ENCODE results near the gene ZSWIM1.
"Not testable (repeated sequence)": the region's sequence is repeated elsewhere in the genome, so short reads cannot be mapped to it uniquely, and the experiment has no call there.

Gene ZSWIM1

DNA sequence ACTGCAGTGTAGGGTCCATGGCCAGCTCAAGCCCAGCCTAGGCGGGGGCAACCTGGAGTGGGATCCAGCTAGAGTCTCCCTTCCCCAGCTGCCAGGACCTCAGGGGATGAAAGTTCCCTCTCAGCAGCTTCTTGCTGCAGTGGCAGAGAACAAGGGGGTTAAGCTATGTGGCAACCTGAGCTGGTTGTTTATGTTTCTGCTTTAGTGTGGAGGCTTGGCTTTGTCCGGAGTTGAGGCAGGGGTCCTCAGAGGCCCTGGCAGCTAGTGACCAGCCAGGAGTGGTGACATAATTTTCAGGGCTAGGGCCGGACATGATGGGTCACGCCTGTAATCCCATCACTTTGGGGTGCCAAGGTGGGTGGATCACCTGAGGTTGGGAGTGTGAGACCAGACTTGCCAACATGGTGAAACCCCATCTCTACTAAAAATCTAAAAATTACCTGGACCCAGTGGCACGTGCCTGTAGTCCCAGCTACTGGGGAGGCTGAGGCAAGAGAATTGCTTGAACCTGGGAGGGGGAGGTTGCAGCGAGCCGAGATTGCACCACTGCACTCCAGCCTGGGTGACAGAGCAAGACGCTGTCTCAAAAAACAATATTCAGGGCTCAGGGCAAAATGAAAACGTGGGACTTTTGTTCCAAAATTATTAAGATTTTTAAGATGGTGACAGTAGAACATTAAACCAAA lies 44.9 kb downstream of the ZSWIM1 start:
- in situ Hi-C loops (cut with MboI; ENCODE audit: low sequenced_read_pairs): no loop called here

DNA sequence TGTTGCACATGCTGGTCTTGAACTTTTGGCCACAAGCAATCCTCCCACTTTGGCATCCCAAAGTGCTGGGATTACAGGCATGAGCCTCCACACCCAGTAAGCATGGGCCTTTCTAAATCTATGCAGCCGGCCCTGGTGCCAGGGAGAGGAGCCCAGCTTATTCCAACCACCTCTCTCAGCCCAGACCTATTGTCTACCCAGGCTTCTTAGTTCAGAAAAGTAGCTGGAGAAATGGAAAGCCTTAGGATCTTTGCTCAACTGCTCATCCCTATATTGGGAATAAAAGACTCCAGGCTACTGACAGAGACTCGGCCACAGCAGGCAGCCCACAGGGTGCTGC lies 45.7 kb downstream of the ZSWIM1 start:
- in situ Hi-C loops (cut with MboI; ENCODE audit: low sequenced_read_pairs): no loop called here

DNA sequence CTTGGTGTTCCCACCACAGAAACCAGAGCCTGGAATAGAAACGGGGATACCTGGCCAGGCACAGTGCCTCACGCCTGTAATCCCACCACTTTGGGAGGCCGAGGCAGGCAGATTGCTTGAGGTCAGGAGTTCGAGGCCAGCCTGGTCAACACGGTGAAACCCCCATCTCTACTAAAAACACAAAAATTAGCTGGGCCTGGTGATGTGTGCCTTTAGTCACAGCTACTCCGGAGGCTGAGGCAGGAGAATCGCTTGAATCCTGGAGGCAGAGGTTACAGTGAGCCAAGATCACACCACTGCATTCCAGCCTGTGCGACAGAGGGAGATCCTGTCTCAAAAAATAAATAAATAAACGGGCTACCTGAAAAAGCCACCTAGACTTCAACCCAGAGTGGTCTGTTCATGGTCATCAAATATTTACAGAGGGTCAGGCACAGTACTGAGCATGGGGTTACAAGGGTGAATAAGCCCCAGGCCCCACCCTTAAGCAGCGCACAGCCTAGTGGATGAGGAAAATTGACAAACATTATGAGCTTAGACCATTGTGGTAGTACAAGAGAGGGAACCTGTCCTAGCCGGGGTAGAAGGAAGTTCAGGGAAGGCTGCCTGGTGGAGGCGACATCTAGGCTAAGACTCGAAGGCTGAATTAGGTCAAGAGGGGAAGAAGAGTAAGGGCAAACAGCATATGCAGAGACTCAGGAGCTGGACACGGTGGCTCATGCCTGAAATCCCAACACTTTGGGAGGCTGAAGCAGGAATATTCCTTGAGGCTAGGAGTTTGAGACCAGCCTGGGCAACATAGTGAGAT lies 46.2 kb downstream of the ZSWIM1 start:
- in situ Hi-C loops (cut with MboI; ENCODE audit: low sequenced_read_pairs): no loop called here

DNA sequence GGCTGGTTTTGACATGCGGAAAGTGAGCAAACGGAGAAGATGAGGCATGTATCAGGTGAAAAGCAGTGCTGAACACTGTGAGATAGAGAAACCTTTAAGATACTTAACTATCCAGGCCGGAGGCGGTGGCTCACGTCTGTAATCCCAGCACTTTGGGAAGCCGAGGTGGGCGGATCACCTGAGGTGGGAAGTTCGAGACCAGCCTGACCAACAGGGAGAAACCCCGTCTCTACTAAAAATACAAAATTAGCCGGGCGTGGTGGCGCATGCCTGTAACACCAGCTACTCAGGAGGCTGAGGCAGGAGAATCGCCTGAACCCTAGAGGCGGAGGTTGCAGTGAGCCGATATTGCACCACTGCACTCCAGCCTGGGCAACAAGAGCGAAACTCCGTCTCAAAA lies 50.7 kb downstream of the ZSWIM1 start:
- in situ Hi-C loops (cut with MboI; ENCODE audit: low sequenced_read_pairs): not testable (repeated sequence)

DNA sequence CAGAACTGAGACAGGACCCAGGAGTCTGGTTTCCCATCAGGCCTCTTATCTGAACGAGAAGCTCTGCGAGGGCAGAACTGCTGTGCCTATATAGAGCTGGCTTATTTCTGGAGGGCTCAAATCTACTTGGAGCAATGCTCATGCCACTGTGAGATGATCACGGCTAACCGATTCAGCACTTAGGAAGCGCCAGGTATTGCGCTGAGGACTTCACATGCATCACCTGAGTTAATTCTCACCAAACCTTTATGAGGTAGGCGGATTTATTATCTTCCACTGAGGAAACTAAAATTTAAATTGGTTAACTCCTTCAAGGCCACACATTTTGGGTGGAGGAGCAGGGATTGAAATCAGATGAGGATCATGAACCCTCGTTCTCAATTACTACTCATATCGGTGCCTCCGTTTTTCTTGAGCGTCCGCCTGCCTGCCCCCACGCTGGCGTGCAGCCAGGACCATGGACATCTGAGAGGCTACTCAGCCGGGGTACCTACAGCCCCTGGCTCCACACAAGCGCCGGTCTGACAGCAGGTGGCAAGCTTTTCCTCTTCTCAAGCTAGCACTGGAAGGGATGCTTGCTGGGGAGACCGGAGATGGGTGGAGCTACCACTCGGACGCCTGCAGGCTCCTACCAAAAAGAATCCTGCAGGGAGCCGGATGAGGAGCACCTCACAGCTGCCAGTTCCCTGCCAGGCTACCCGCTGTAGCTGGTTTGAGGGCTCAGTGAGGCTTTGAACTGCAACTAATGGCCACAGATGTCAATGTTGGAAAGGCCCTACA lies 52.4 kb downstream of the ZSWIM1 start:
- in situ Hi-C loops (cut with MboI; ENCODE audit: low sequenced_read_pairs): no loop called here

DNA sequence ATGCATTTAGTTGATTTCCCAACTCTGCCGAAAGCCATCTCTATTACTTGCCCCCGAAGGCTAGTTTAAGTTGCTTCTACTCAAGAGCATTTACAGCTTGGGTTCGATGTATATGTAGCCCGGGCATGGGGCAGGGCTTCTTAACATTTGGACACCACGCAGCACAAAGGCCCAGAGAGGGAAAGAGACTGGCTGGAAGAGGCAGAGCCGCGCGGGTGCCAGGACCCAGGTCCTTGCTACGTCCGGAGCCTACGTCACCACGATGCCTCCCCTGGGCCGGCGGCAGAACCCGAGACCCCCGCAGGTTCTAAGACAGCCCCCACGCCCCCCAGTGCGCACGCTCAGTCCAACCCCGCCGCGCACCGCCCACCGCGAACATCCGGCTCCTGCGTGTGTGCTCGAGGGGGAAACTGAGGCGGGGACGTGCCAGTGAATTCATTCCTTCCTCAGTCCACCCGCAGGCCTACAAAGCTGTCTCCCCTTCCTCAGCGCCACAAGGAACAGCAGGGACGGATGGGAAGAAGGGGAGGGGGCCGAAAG lies 53.1 kb downstream of the ZSWIM1 start:
- in situ Hi-C loops (cut with MboI; ENCODE audit: low sequenced_read_pairs): no loop called here

Data from HL-60/S4 treated with phorbol 12-myristate 13-acetate at 8.2 ng/mL for 4 days and 3 days (cell line).